Astrocyte (in vitro differentiated cells and primary cell): ENCODE measurements around the gene DNLZ. TPM values are rescaled to one million over a fixed set of nuclear protein-coding genes. Genes with fewer than 3 reads are reported as not detected.

ENCODE experiments used
- DNase-seq: peaks from one replicate; pipeline ENCODE4 v3.0.0-alpha.2; 2010; ENCODE audit warnings: low read depth
- FAIRE-seq: peaks from 2 replicates; lab custom pipeline; 2011; peaks lifted over from hg19 to GRCh38; lab: Jason Lieb, UNC
- H2AFZ ChIP-seq: 2 replicates; pipeline ENCODE4 v1.6.0; 2012; ENCODE audit warnings: low read depth, low read length, inconsistent platforms
- H3K27ac ChIP-seq: 2 replicates; pipeline ENCODE4 v1.5.1; 2011; ENCODE audit warnings: low read depth, low read length, inconsistent platforms
- H3K27me3 ChIP-seq: 2 replicates; pipeline ENCODE4 v1.6.0; 2011; ENCODE audit warnings: low read length, inconsistent platforms; ENCODE audit not compliant: insufficient read depth
- H3K36me3 ChIP-seq: 2 replicates; pipeline ENCODE4 v1.5.1; 2011; ENCODE audit warnings: low read length, inconsistent platforms; ENCODE audit not compliant: insufficient read depth
- H3K4me1 ChIP-seq: 2 replicates; pipeline ENCODE4 v1.5.1; 2011; ENCODE audit warnings: low read length, inconsistent platforms; ENCODE audit not compliant: insufficient read depth
- H3K4me2 ChIP-seq: 2 replicates; pipeline ENCODE4 v1.6.0; 2012; ENCODE audit warnings: low read length, inconsistent platforms
- H3K4me3 ChIP-seq: 2 replicates; pipeline ENCODE4 v1.5.1; 2011; ENCODE audit warnings: low read depth, mild to moderate bottlenecking, low read length, inconsistent platforms; ENCODE audit not compliant: insufficient read depth
- H3K79me2 ChIP-seq: 2 replicates; pipeline ENCODE4 v1.6.0; 2012; ENCODE audit warnings: mild to moderate bottlenecking, low read length, inconsistent platforms; ENCODE audit not compliant: insufficient read depth
- H3K9ac ChIP-seq: 2 replicates; pipeline ENCODE4 v1.6.0; 2012; ENCODE audit warnings: mild to moderate bottlenecking, low read length, inconsistent platforms
- H3K9me3 ChIP-seq: 2 replicates; pipeline ENCODE4 v1.5.1; 2012; ENCODE audit warnings: low read depth, mild to moderate bottlenecking, low read length, inconsistent platforms; ENCODE audit not compliant: insufficient read depth
- H4K20me1 ChIP-seq: 2 replicates; pipeline ENCODE4 v1.6.0; 2012; ENCODE audit warnings: low read length, inconsistent platforms; ENCODE audit not compliant: insufficient read depth
- H3K27ac Mint-ChIP-seq: one replicate; pipeline ENCODE4 v1.8.0; 2021; ENCODE audit warnings: mild to moderate bottlenecking, mixed read lengths; ENCODE audit not compliant: unreplicated experiment
- H3K27me3 Mint-ChIP-seq: one replicate; pipeline ENCODE4 v1.8.0; 2021; ENCODE audit warnings: low read depth, mixed read lengths; ENCODE audit not compliant: unreplicated experiment
- H3K36me3 Mint-ChIP-seq: one replicate; pipeline ENCODE4 v1.8.0; 2021; ENCODE audit warnings: low read depth, mixed read lengths; ENCODE audit not compliant: unreplicated experiment
- H3K4me1 Mint-ChIP-seq: one replicate; pipeline ENCODE4 v1.8.0; 2021; ENCODE audit warnings: low read depth, mixed read lengths; ENCODE audit not compliant: unreplicated experiment
- H3K4me3 Mint-ChIP-seq: one replicate; pipeline ENCODE4 v1.8.0; 2021; ENCODE audit warnings: mild to moderate bottlenecking, moderate library complexity, mixed read lengths; ENCODE audit not compliant: unreplicated experiment
- H3K9me3 Mint-ChIP-seq: one replicate; pipeline ENCODE4 v1.8.0; 2021; ENCODE audit warnings: mild to moderate bottlenecking, mixed read lengths; ENCODE audit not compliant: unreplicated experiment
- EZH2 ChIP-seq: IDR thresholded peaks from 2 replicates; pipeline ENCODE4 v1.6.1; 2012; ENCODE audit warnings: mild to moderate bottlenecking, low read length, inconsistent platforms; ENCODE audit not compliant: insufficient read depth
- total RNA-seq: library from RNA; stranded (reverse); gene quantifications from 2 replicates; pipeline ENCODE4 v1.2.1, GENCODE V29; 2021
- TF ChIP-seq, protein P1 (sequence below): IDR thresholded peaks from 2 replicates; pipeline ENCODE4 v1.5.1; 2011; ENCODE audit warnings: low read depth, mild to moderate bottlenecking, inconsistent platforms, low read length, moderate library complexity; ENCODE audit not compliant: insufficient read depth

DNLZ gene
- total RNA-seq, 1 donor from 2014 or later, result 17.4 TPM

DNA sequence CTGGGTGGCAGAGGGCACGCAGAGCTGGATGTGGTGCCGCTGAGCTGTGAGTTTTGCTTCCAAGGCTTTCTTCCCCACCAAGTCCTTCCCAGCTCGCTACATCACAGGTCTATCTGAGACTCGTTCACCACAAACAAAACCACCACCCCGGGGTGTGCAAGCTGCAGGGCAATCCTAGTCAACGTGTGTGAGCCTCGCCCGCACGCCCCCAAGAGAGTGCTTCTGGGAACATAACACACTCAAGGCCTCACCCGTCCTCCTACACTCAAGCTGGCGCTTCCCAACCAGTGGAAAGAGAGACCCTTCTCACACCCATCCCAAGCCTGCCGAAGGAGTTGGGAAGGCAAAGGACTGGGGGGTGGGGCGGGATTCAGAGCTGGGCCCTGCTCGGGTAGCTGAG is 25.9 kb upstream of the DNLZ start:
- no peaks in the 10 kb centered on the region for H3K9me3 ChIP-seq
- no peaks in the 10 kb centered on the region for H3K27me3 Mint-ChIP-seq
- no peak overlapping the region for H3K27ac Mint-ChIP-seq
- H3K27me3 ChIP-seq, result no peaks in the 10 kb centered on the region
- H3K4me2 ChIP-seq, result no peak overlapping the region
- no peak overlapping the region for H3K27ac ChIP-seq
- H3K9ac ChIP-seq, result no peak overlapping the region
- no peaks in the 10 kb centered on the region for H3K4me1 Mint-ChIP-seq
- H3K4me3 ChIP-seq, result no peak overlapping the region
- H4K20me1 ChIP-seq, result peaks cover 31% of the 10 kb centered on the region
- H3K79me2 ChIP-seq, result no peaks in the 10 kb centered on the region
- H3K36me3 Mint-ChIP-seq, result peaks cover 29% of the 10 kb centered on the region
- DNase-seq (no peak), FAIRE-seq (no peak)
- TF ChIP-seq, protein P1, sequence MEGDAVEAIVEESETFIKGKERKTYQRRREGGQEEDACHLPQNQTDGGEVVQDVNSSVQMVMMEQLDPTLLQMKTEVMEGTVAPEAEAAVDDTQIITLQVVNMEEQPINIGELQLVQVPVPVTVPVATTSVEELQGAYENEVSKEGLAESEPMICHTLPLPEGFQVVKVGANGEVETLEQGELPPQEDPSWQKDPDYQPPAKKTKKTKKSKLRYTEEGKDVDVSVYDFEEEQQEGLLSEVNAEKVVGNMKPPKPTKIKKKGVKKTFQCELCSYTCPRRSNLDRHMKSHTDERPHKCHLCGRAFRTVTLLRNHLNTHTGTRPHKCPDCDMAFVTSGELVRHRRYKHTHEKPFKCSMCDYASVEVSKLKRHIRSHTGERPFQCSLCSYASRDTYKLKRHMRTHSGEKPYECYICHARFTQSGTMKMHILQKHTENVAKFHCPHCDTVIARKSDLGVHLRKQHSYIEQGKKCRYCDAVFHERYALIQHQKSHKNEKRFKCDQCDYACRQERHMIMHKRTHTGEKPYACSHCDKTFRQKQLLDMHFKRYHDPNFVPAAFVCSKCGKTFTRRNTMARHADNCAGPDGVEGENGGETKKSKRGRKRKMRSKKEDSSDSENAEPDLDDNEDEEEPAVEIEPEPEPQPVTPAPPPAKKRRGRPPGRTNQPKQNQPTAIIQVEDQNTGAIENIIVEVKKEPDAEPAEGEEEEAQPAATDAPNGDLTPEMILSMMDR, result no peak
- TF ChIP-seq EZH2, result no peak
- no peaks in the 10 kb centered on the region for H3K9me3 Mint-ChIP-seq
- peaks cover 32% of the 10 kb centered on the region for H3K36me3 ChIP-seq
- H3K4me1 ChIP-seq, result no peaks in the 10 kb centered on the region
- H3K4me3 Mint-ChIP-seq, result no peak overlapping the region
- no peak overlapping the region for H2AFZ ChIP-seq

DNA sequence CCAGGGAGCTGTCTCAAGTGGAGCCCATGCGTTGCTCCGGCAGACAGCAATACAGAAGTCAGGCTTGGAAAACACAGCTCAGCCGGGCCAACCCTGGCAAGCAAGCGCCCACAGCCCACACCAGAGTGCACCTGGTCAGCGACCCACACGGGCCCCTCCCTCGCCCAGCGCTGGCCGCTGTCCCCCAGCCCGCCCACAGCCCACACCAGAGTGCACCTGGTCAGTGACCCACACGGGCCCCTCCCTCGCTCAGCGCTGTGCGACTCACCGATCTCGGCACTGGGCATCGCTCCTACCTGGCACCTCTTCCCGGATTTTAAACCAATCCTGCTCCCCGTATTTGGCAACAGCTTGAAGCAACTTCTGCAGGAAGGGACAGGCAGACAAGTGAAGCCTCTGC is 23.7 kb upstream of the DNLZ start:
- Histone ChIP-seq H3K4me3 (no peak overlapping the region), H4K20me1 (peaks cover 27% of the 10 kb centered on the region), H3K79me2 (no peaks in the 10 kb centered on the region), H3K36me3 (peaks cover 37% of the 10 kb centered on the region), H3K27me3 (no peaks in the 10 kb centered on the region), H3K9ac (no peak overlapping the region), H3K9me3 (no peaks in the 10 kb centered on the region), H2AFZ (no peak overlapping the region), H3K4me1 (no peaks in the 10 kb centered on the region), H3K27ac (no peak overlapping the region), H3K4me2 (no peak overlapping the region)
- TF ChIP-seq, protein P1, result no peak
- TF ChIP-seq EZH2, result no peak
- no peak overlapping the region for H3K27ac Mint-ChIP-seq
- no peaks in the 10 kb centered on the region for H3K27me3 Mint-ChIP-seq
- no peak overlapping the region for H3K4me3 Mint-ChIP-seq
- H3K4me1 Mint-ChIP-seq, result no peaks in the 10 kb centered on the region
- peaks cover 35% of the 10 kb centered on the region for H3K36me3 Mint-ChIP-seq
- no peaks in the 10 kb centered on the region for H3K9me3 Mint-ChIP-seq
- no peak for FAIRE-seq
- no peak for DNase-seq

DNA sequence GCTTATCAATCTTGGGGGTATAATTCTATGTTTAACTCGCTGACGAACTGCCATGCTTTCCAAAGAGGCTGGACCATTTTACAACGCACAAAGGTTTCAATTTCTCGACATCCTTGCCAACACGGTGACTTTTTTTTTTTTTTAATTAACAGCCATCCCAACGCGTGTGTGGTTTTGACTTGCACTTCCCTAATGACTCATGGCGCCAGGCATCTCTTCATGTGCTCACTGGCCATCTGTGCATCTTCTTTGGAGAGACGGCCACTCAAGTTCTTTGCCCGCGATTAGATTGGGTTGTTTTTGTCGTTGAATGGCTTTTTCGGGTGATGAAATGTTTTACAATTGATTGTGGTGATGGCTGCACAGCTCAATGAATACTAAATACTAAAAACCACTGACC is 22.5 kb upstream of the DNLZ start:
- Histone ChIP-seq H3K4me1 (no peaks in the 10 kb centered on the region), H3K36me3 (peaks cover 33% of the 10 kb centered on the region), H3K79me2 (no peaks in the 10 kb centered on the region), H2AFZ (no peak overlapping the region), H3K4me2 (no peak overlapping the region), H4K20me1 (peaks cover 18% of the 10 kb centered on the region), H3K4me3 (no peak overlapping the region), H3K9ac (no peak overlapping the region), H3K9me3 (no peaks in the 10 kb centered on the region), H3K27ac (no peak overlapping the region), H3K27me3 (no peaks in the 10 kb centered on the region)
- peak; percentile 36 for DNase-seq
- Mint-ChIP-seq H3K9me3 (no peaks in the 10 kb centered on the region), H3K27me3 (no peaks in the 10 kb centered on the region), H3K27ac (no peak overlapping the region), H3K36me3 (peaks cover 30% of the 10 kb centered on the region), H3K4me1 (no peaks in the 10 kb centered on the region), H3K4me3 (no peak overlapping the region)
- FAIRE-seq, result no peak
- TF ChIP-seq EZH2, result no peak
- TF ChIP-seq, protein P1, result no peak
